ENCODE data around the gene APOO.

Gene APOO

GRCh38 chrX:23822841-23823240 lies 84.9 kb downstream of the APOO start:
- DNase-seq (ENCODE audit: extremely low spot score, insufficient read length, low read depth), result no peak
- no peak for FAIRE-seq

- FAIRE-seq, result no peak
- no peak for DNase-seq (ENCODE audit: extremely low spot score, insufficient read length, low read depth)
Observed at GRCh38 chrX:23822397-23822796, 85.3 kb downstream of the APOO start.

- no peak for DNase-seq (ENCODE audit: extremely low spot score, insufficient read length, low read depth)
- FAIRE-seq, result no peak
Observed at GRCh38 chrX:23821847-23822246, 85.9 kb downstream of the APOO start.

GRCh38 chrX:23820235-23820782 lies 87.4 kb downstream of the APOO start:
- DNase-seq (ENCODE audit: extremely low spot score, insufficient read length, low read depth) (no peak), FAIRE-seq (peak; percentile 39)

DNA sequence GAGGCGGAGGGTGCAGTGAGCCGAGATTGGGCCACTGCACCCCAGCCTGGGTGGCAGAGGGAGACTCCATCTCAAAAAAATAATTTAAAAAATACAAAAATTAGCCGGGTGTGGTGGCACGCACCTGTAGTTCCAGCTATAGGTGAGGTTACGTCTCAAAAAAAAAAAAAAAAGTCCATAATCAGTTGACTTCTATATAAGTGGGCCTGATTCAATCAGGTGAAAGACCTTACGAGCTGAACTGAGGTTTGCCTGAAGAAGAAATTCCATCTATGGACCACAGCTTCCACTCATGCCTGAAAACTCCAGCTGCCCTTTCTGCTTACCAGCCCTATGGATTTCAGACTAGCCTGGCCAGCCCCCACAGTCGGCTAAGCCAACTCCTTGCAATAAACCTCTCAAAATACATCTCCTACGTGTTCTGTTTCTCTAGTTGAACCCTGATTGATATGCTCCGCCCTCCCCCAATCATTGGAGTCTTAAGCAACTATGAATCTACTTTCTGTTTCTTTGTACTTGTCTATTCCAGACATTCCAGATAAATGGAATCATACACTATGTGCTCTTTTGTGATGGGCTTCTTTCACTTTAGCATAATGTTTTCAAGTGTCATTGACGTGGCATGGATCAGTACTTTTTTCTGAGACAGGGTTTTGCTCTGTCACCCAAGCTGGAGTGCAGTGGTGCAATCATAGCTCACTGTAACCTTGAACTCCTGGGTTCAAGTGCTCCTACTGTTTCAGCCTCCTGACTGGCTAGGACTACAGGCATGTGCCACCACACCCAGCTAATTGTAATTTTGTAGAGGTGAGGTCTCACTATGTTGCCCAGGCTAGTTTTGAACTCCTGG lies 88.1 kb downstream of the APOO start:
- FAIRE-seq (no peak), DNase-seq (ENCODE audit: extremely low spot score, insufficient read length, low read depth) (no peak)

DNA sequence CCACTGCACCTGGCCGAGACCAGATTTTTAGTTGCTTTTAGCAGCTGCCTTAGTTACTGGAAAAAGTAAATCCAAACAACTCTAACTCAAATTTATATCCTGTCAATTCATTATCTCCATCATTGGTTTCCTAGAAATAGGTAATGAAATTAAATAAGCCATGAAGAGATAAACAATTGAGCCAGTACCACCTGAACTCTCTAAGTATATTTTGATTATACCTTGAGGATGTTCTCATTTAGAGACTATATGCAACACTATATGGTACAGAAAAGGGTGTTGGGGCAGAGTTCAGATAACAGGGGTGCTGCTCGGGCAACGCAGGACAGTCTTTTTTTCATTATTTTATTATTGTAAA lies 89.8 kb downstream of the APOO start:
- no peak for FAIRE-seq
- DNase-seq (ENCODE audit: extremely low spot score, insufficient read length, low read depth), result no peak

DNA sequence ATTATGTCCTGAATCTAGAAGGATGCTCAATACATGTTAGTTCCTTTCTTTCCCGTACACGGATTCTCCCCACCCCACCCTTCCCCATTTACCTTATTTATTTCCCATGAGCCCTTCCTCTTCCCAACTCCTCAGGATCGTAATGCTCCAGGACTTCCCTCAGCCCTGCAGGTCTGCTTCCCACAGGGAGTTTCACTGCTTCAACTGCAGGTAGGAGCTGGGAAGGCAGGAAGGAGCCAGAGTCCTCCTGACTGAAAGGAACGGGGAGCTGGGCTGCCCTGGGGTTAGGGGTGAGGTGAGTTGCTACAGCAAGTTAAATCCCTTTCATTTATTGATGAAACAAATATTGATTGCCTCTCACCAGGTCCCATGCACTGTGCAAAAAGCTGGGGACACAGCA lies 91.6 kb downstream of the APOO start:
- no peak for DNase-seq (ENCODE audit: extremely low spot score, insufficient read length, low read depth)
- no peak for FAIRE-seq

- no peak for DNase-seq (ENCODE audit: extremely low spot score, insufficient read length, low read depth)
- no peak for FAIRE-seq
Observed at GRCh38 chrX:23815376-23815775, 92.4 kb downstream of the APOO start.

- DNase-seq (ENCODE audit: extremely low spot score, insufficient read length, low read depth) (no peak), FAIRE-seq (no peak)
Observed at GRCh38 chrX:23813808-23814207, 93.9 kb downstream of the APOO start.

GRCh38 chrX:23811656-23812055 lies 96.1 kb downstream of the APOO start:
- no peak for DNase-seq (ENCODE audit: extremely low spot score, insufficient read length, low read depth)
- no peak for FAIRE-seq

DNA sequence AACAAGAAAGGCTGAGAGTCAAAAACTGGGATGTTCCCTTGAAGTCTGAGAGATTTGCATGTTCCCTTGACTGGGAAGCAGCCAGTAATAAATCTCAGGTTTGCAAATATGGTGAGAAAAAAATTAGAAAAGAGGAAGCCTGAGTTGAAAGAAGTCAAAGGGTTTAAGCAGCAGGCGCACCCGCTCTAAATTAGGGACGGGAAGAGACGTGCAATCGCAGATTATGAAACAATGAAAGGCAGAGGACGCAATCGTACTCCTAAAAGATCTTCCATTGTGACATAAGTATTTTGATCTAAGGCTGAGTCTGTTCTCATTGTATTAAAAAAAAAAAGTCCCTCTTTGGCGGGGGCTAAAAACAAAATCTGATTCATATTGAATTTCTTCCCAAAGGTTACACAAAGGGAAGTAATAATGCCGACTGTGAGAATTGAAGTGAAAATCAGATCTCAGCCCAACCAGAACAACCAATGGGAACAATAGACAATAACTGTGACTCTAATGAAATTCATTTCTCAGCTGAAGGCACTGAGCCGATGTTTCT lies 96.6 kb downstream of the APOO start:
- DNase-seq (ENCODE audit: extremely low spot score, insufficient read length, low read depth), result no peak
- no peak for FAIRE-seq

GRCh38 chrX:23810279-23810678 lies 97.5 kb downstream of the APOO start:
- DNase-seq (ENCODE audit: extremely low spot score, insufficient read length, low read depth) (no peak), FAIRE-seq (no peak)

GRCh38 chrX:23805389-23805788 lies 102.3 kb downstream of the APOO start:
- DNase-seq (ENCODE audit: extremely low spot score, insufficient read length, low read depth) (no peak), FAIRE-seq (no peak)

- DNase-seq (ENCODE audit: extremely low spot score, insufficient read length, low read depth) (no peak), FAIRE-seq (no peak)
Observed at GRCh38 chrX:23804578-23804977, 103.2 kb downstream of the APOO start.

- no peak for FAIRE-seq
- no peak for DNase-seq (ENCODE audit: extremely low spot score, insufficient read length, low read depth)
Observed at GRCh38 chrX:23803931-23804381, 103.8 kb downstream of the APOO start.

GRCh38 chrX:23802431-23802830 lies 105.3 kb downstream of the APOO start:
- no peak for DNase-seq (ENCODE audit: extremely low spot score, insufficient read length, low read depth)

GRCh38 chrX:23799469-23800065 lies 108.2 kb downstream of the APOO start:
- no peak for FAIRE-seq
- DNase-seq (ENCODE audit: extremely low spot score, insufficient read length, low read depth), result no peak

More at GRCh38 chrX:23802431-23802830, 105.3 kb downstream of the APOO start:
- peak; percentile 57 for FAIRE-seq

DNA sequence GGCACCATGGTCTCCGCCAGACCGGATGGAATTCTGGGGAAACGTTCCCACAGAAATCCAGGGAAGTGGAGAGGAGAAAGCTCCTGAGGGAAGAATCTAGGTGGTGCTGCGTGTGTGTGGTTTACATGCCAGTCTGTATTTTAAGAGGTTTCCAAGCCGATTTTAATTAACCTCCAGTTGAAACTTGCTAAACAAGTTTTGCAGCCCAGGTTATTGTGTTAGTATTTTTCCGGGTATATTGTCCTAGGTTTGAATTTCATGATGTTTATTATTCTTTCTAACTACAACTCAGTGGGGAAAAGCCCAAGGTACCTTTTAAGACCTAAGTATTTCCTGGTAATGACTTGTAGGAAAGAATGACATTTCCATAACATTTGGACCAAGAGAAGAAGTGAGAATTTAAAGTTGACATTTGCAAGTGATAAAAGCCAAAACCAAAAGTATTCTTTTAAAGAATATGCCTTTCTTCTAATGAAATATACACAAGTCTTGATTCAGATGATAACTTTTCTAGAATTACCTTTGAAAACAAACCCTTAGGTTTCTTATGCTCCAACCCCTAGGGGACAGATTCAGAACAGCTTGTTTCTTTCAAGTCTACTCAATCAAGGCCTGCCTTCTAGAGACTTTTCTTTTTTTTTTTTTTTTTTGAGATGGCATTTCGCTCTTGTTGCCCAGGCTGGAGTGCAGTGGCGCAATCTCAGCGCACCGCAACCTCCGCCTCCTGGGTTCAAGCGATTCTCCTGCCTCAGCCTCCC lies 110.2 kb downstream of the APOO start:
- no peak for DNase-seq (ENCODE audit: extremely low spot score, insufficient read length, low read depth)
- no peak for FAIRE-seq

- FAIRE-seq, result no peak
Observed at GRCh38 chrX:23795221-23795620, 112.5 kb downstream of the APOO start.

DNA sequence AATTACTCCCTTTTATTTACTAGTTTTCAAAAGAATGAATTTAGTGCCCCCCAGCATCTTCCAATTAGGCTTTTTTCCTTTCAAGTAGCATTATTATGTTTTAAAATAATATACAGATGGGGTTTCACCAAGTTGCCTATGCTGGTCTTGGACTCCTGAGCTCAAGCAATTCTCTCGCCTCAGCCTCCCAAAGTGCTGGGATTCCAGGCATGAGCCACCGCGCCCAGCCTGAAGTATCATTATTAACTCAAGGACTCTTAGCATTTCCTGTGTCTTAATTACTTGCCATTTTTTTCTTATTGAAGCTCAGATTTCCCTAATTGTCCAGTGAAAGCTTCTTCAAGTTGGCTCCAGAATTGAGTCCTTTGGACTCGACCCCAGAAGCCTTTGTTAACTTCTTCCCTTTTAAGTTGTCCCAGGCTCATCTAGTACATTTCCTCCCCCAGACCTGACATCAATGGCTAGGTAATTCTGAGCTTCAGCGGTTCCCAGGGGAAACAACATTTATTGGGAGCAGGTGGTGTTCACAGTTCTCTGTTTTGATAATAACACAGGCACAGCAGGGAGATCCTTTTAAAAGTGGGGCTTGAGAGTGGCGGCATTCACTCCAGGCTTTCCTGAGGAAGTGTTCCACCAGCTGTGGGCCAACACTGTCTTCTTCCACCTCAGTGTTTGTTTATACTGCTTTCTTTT lies 114.7 kb downstream of the APOO start:
- FAIRE-seq (no peak), DNase-seq (ENCODE audit: extremely low spot score, insufficient read length, low read depth) (no peak)

More at GRCh38 chrX:23795221-23795620, 112.5 kb downstream of the APOO start:
- no peak for DNase-seq (ENCODE audit: extremely low spot score, insufficient read length, low read depth)
